ACC112 (cell line): ENCODE results near the gene TEPSIN.
A peak's percentile ranks its signal among the peaks of the same experiment; 100 is the strongest.
"Not testable (repeated sequence)": the region's sequence is repeated elsewhere in the genome, so short reads cannot be mapped to it uniquely, and the experiment has no call there.

ENCODE experiments used
- H2AFZ ChIP-seq: fragments of 200-600 bp; sonication (generic); one replicate; pipeline ENCODE4 v1.6.0; 2017; ENCODE audit warnings: antibody characterized with exemption, low read length; ENCODE audit not compliant: unreplicated experiment
- H3K27ac ChIP-seq: fragments of 200-600 bp; sonication (generic); 2 replicates; pipeline ENCODE4 v1.5.1; 2014; ENCODE audit warnings: low read depth, mild to moderate bottlenecking, antibody characterized with exemption, low read length, moderate library complexity
- H3K27me3 ChIP-seq: fragments of 200-600 bp; sonication (generic); 2 replicates; pipeline ENCODE4 v1.6.1; 2014; ENCODE audit warnings: mild to moderate bottlenecking, antibody characterized with exemption, low read length, moderate library complexity, mixed read lengths; ENCODE audit not compliant: insufficient read depth
- H3K36me3 ChIP-seq: fragments of 200-600 bp; sonication (generic); 2 replicates; pipeline ENCODE4 v1.6.1; 2016; ENCODE audit warnings: mild to moderate bottlenecking, antibody characterized with exemption, low read length, moderate library complexity, mixed read lengths; ENCODE audit not compliant: insufficient read depth
- H3K4me1 ChIP-seq: fragments of 200-600 bp; sonication (generic); one replicate; pipeline ENCODE4 v1.6.1; 2016; ENCODE audit warnings: low read length, mixed read lengths; ENCODE audit not compliant: insufficient read depth, unreplicated experiment, control insufficient read depth
- H3K4me3 ChIP-seq: fragments of 200-600 bp; sonication (generic); 2 replicates; pipeline ENCODE4 v1.5.1; 2014; ENCODE audit warnings: mild to moderate bottlenecking, low read depth, low read length
- H3K79me2 ChIP-seq: fragments of 200-600 bp; sonication (generic); one replicate; pipeline ENCODE4 v1.6.0; 2016; ENCODE audit warnings: low read length; ENCODE audit not compliant: control insufficient read depth, unreplicated experiment, insufficient read depth

Gene TEPSIN

DNA sequence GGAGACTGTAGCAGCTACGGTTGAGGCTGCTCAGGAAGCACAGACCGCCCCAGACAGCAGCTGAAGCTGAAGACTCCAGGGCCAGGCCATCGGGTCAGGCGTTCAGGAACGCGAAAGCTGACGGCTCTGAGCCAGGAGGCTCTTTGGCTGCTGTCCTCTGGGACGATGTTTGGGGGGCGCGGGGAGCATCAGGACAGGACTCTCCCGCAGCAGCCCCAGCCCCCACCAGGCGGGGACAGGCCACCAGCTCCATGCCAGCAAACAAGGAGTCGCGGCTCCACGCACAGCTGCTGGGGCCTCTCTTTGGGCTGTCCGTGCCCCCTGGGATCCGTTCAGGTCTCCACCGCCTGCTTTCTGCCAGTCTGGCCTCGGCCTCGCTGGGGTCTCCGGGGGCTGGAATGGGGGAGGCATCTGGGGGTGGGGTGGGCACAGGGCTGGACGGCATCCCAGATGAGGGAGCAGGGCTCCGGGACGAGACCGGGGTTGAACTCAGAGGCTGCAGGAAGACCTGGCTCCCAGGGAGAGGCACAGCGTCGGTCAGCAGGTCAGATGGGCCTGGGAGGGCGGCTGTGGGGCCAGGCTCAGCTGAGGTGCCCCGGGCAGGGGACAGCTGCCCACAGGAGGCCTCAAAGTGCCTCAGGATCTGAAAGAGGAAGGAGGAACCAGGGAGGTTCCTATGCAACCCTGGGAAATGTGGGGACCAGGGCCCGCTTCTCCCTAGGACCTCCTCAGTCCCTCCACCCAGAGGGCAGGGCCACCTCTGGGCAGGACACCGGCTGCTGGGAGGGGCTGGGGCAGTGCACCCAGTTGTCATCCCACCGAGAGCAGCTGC is 9.8 kb downstream of the TEPSIN start:
- Histone ChIP-seq H3K79me2 (no peaks in the 10 kb centered on the region), H3K27me3 (no peaks in the 10 kb centered on the region), H2AFZ (no peak overlapping the region), H3K4me1 (no peaks in the 10 kb centered on the region), H3K27ac (no peak overlapping the region), H3K4me3 (no peak overlapping the region), H3K36me3 (no peaks in the 10 kb centered on the region)

DNA sequence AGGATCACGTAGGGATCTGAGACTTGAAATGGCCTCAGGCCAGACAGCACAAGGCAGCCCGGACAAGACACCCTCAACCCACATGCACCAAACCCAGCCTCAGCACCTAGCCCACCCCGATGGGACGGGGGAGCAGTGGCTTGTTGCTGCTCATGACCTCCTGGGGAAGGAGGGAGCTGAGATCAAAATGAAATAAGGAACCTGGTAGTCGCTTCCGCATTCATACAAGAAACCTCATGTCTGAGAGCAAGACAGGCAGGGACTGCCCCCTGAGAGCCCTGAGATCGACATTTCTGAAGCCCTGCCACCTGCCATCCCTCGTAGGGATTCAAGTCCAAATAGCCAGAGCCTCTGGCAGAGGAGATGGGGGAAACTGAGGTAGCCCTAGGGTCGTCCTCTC is 10.4 kb downstream of the TEPSIN start:
- Histone ChIP-seq H3K27ac (no peak overlapping the region), H3K27me3 (no peaks in the 10 kb centered on the region), H2AFZ (no peak overlapping the region), H3K36me3 (no peaks in the 10 kb centered on the region), H3K4me3 (no peak overlapping the region), H3K4me1 (peaks cover 3% of the 10 kb centered on the region), H3K79me2 (no peaks in the 10 kb centered on the region)

GRCh38 chr17:81227630-81228029 is 11.2 kb downstream of the TEPSIN start:
- not testable (repeated sequence) for H2AFZ ChIP-seq, H3K79me2 ChIP-seq, H3K27me3 ChIP-seq, H3K4me3 ChIP-seq, H3K36me3 ChIP-seq, H3K27ac ChIP-seq, H3K4me1 ChIP-seq

GRCh38 chr17:81223762-81224130 is 15.1 kb downstream of the TEPSIN start:
- H3K79me2 ChIP-seq = peaks cover 5% of the 10 kb centered on the region
- peak overlapping the region; percentile 99 for H2AFZ ChIP-seq
- H3K27ac ChIP-seq = no peak overlapping the region
- H3K4me3 ChIP-seq = peak overlapping the region; percentile 80
- H3K36me3 ChIP-seq = no peaks in the 10 kb centered on the region
- H3K27me3 ChIP-seq = no peaks in the 10 kb centered on the region
- peaks cover 8% of the 10 kb centered on the region for H3K4me1 ChIP-seq

DNA sequence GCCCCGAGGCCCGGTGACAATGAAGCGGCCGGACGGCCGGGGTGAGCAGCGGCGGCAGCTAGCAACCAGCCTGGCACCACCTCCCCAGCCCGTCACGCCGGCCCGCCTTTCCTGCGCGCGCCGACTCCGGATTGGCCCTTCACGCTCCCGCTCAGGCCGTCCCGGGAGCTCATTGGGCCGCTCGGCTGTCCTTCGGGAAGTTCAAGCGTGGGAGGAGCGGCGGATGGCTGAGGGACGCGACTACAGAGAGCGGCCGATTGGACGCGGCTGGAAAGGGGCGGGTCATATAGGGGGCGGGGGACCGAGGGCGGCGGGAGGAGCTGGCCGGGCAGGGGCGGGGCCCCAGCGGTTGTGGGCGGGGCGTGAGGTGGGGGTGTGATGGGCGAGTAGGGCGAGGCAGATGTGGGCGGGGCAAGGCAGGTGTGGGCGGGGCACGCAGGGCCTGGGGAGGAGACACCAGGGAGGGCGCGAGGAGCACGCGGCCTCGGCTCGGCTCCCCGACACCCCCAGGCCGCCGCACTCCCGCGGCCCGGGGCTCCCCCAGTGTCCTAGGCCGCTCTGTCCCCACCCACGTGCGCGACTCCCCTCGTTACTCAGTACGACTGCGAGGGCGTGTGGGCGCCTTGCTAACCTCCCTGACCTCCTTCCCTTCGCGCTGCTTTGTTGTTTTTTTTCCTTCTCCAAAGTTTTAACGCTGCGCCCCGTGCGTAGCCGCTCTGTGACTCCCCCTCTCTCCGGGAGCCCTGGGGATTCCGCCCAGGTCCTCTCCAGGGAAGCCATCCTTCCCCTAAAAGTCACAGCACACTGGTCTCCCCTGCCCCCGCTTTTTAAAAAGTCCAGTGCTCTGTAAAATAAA is 15.7 kb downstream of the TEPSIN start, which contains the start of gene CEP131:
CEP131 (minus strand) TSS at position 60 of the 856 bp plus-strand sequence. CDS start 2,909 bp downstream, outside the sequence.
- Histone ChIP-seq H3K27ac (no peak within 1 kb of the TSS), H3K36me3 (no peaks in the 10 kb centered on the region), H3K79me2 (peaks cover 5% of the 10 kb centered on the region), H2AFZ (peak within 1 kb of the TSS; percentile 99), H3K27me3 (no peaks in the 10 kb centered on the region), H3K4me1 (peaks cover 8% of the 10 kb centered on the region), H3K4me3 (peak within 1 kb of the TSS; percentile 94)

DNA sequence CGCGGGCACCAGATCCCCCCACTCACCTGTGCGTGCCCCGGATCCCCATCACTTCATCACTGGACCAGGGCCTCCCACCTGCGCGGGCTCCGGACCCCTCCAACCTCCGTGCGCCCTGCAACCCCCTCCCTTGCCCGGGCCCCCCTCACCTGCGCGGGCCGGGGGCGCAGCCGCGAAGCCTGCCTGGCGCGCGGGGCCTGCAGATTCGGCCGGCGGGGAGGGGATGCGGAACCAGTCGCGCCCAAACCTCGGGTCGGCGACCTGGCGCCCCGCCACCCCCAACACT is 16.3 kb downstream of the TEPSIN start:
- Histone ChIP-seq H3K36me3 (no peaks in the 10 kb centered on the region), H3K4me3 (peak overlapping the region; percentile 94), H3K79me2 (peaks cover 5% of the 10 kb centered on the region), H3K4me1 (peaks cover 8% of the 10 kb centered on the region), H3K27ac (no peak overlapping the region), H2AFZ (peak overlapping the region; percentile 83), H3K27me3 (no peaks in the 10 kb centered on the region)

DNA sequence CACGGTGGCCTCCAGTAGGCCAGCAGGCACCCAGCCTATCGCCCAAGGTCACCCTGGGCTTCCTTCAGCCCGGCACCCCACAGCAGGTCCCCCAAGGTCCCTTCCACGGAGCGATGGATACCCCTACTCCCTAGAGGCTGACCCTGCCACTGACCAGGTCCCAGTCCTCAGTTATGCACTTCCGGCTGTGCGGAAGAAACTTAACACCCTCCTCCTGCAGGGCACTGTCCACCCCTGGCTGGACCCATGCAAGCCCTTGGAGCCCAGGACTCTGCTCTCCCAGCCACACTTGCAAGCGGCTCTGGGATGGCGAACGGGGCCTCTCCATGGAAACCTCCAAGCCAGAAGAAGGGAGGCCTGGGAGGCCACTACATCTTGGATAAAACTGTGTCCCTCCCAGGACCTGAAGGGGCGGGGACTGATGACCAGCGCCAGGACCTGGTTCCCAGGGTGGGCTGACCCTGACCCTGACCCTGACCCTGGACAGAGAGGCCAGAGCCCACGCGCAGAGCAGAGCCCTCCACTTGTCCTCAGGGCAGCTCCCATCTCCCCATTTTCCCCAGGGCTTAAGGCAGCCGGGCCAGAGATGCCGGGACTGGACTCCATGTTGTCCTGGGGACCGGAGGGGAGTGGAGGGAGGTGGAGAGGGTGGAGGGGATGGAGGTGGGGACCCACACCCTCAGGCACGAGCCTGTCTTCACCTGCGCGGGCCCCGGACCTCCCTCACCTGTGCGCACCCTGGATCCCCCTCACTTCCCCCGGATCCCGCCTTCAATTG is 16.8 kb downstream of the TEPSIN start:
- Histone ChIP-seq H3K36me3 (no peaks in the 10 kb centered on the region), H3K27me3 (no peaks in the 10 kb centered on the region), H3K4me1 (peaks cover 8% of the 10 kb centered on the region), H3K4me3 (peak overlapping the region; percentile 94), H3K27ac (no peak overlapping the region), H3K79me2 (peaks cover 5% of the 10 kb centered on the region), H2AFZ (peak overlapping the region; percentile 83)

GRCh38 chr17:81221371-81221841 is 17.4 kb downstream of the TEPSIN start:
- H3K4me1 ChIP-seq = peaks cover 8% of the 10 kb centered on the region
- no peak overlapping the region for H3K27ac ChIP-seq
- H3K4me3 ChIP-seq = peak overlapping the region; percentile 94; the same call in 1 of the 2 replicates
- no peaks in the 10 kb centered on the region for H3K36me3 ChIP-seq
- H3K79me2 ChIP-seq = peaks cover 5% of the 10 kb centered on the region
- H3K27me3 ChIP-seq = no peaks in the 10 kb centered on the region
- H2AFZ ChIP-seq = no peak overlapping the region

DNA sequence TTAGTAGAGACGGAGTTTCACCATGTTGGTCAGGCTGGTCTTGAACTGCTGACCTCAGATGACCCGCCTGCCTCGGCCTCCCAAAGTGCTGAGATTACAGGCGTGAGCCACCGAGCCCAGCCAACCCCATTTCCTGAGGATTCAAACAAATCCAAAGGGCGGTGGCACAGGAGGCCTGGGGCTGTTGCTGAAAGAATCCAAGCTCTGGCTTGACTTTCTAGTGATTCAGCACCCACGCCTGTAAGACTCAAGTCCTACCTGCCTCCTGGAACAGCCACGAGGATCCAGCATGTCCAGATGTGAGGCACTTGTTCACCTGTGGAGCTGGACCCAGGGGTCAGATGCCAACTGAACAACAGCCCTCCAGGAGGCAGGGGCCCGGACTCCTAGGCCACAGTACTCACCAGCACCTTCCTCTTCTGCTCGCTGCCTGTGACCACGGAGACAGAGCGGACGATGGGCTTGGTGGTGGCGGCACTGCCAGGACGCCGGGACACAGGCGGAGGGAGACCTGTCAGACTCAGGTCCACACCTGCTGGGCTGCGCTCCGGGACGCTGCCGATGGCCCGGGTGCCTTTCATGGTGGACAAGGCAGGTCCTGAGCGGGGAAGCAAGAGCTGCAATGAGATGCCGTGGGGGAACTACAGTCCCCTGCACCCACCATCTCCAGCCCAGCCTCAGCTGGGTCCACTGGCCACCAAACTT is 19.2 kb downstream of the TEPSIN start:
- no peak overlapping the region for H2AFZ ChIP-seq
- H3K27ac ChIP-seq = no peak overlapping the region
- peaks cover 5% of the 10 kb centered on the region for H3K79me2 ChIP-seq
- no peak overlapping the region for H3K4me3 ChIP-seq
- H3K36me3 ChIP-seq = no peaks in the 10 kb centered on the region
- peaks cover 8% of the 10 kb centered on the region for H3K4me1 ChIP-seq
- H3K27me3 ChIP-seq = no peaks in the 10 kb centered on the region

DNA sequence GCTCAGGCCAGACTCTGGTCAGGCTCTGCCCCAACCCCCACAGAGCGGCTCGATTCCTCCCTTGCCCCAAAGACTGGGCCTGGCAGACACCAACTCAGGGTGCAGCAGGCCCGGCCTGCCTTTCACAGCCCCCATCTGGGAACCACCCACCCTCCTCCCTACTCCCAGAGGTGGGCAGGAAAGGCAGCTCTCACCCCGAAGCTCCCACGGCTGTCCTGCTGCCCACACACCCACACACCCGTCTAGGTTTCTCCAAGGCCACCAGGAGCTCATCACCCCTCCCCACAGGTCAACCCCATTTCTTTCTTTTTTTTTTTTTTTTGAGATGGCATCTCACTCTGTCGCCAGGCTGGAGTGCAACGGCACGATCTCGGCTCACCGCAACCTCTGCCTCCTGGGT is 19.9 kb downstream of the TEPSIN start:
- H3K27me3 ChIP-seq = no peaks in the 10 kb centered on the region
- H3K36me3 ChIP-seq = no peaks in the 10 kb centered on the region
- H3K79me2 ChIP-seq = peaks cover 5% of the 10 kb centered on the region
- no peak overlapping the region for H2AFZ ChIP-seq
- H3K4me1 ChIP-seq = peaks cover 8% of the 10 kb centered on the region
- H3K27ac ChIP-seq = no peak overlapping the region
- no peak overlapping the region for H3K4me3 ChIP-seq
